Measurements from ENCODE around the gene CAMTA1. TPM values are rescaled to one million over a fixed set of nuclear protein-coding genes. Genes with fewer than 3 reads are reported as not detected.

CAMTA1 gene
- total and polyA plus RNA-seq, 9 of the 15 experiments (the other 6 are each of a cell fraction or from before 2014, with no cell fraction given), result 43.9 to 161 (median 65.9) TPM

GRCh38 chr1:7608628-7609305 lies 823.5 kb downstream of the CAMTA1 start:
- ChIA-PET CTCF (ENCODE audit: low intra/inter-chr PET ratio) (no interaction called here), POLR2A (interaction anchor here (0.5 to 0.9 kb wide), 3 partner anchors 27 to 316 kb away, joined by 3 read pairs; no protein-coding TSS in a partner anchor)
- intact Hi-C loops (cut with micrococcal nuclease), result no loop called here
- in situ Hi-C loops (cut with MboI), result no loop called here
- Histone ChIP-seq H3K4me2 (ENCODE audit: insufficient read depth, low read length) (no peak overlapping the region), H3K9me1 (ENCODE audit: control insufficient read depth, insufficient read depth, low read length) (no peaks in the 10 kb centered on the region), H3K9me3 (replicated peaks; ENCODE audit: control insufficient read depth, insufficient read depth, low read depth, low read length) (no peaks in the 10 kb centered on the region), H3K79me2 (ENCODE audit: control insufficient read depth, insufficient read depth, low read length) (no peaks in the 10 kb centered on the region), H3K27me3 (ENCODE audit: control insufficient read depth in 2 of 2, insufficient read depth in 2 of 2, low read length in 2 of 2) (no peaks in the 10 kb centered on the region; a peak in 3 of 5 replicates), H3K9ac (ENCODE audit: insufficient read depth in 1 of 2, low read depth in 2 of 2, low read length in 2 of 2) (peak overlapping the region in 1 of 2 experiments; percentile 72; a peak in 2 of 4 replicates), H3K4me3 (no peak overlapping the region), H3K4me1 (replicated peaks in 1 of 2; ENCODE audit: control insufficient read depth in 2 of 2, insufficient read depth in 2 of 2, low read length in 2 of 2) (peaks cover 6 to 8% of the 10 kb centered on the region in 2 experiments), H3K36me3 (ENCODE audit: control insufficient read depth, insufficient read depth, low read length) (no peaks in the 10 kb centered on the region), H4K20me1 (replicated peaks; ENCODE audit: control insufficient read depth, insufficient read depth, low read length) (no peaks in the 10 kb centered on the region), H3K27ac (ENCODE audit: extremely low read depth, low read depth, low read length) (no peak overlapping the region), H2AFZ (ENCODE audit: low read depth, low read length) (no peak overlapping the region; the same call in 1 of the 2 replicates)
- ATAC-seq (peak; percentile 77), FAIRE-seq (peak; percentile 26), DNase-seq (ENCODE audit: extremely low read depth in 1 of 4, low spot score in 3 of 4) (peak; percentile 48 to 65 (median 59))
- WGBS (ENCODE audit: insufficient coverage, low coverage, missing lambda C conversion rate), result 10% methylated on average over 10 of the region's 10 CpGs
- TF ChIP-seq, protein P1, sequence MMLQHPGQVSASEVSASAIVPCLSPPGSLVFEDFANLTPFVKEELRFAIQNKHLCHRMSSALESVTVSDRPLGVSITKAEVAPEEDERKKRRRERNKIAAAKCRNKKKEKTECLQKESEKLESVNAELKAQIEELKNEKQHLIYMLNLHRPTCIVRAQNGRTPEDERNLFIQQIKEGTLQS (IDR thresholded peaks at IDR 0.05), result peak; percentile 34; the same call in 1 of the 2 replicates
- TF ChIP-seq, protein P1 (CRISPR knock-in tag; conservative IDR thresholded peaks at IDR 0.05), result no peak
- TF ChIP-seq GABPA (tag; conservative IDR thresholded peaks at IDR 0.05; ENCODE audit: low read depth) (peak; percentile 23; the same call in 1 of the 2 replicates), JUND (IDR thresholded peaks at IDR 0.05; ENCODE audit: borderline replicate concordance, low read depth, low read length) (peak; percentile 72), JUND (tag; IDR thresholded peaks at IDR 0.05; ENCODE audit: borderline replicate concordance, low read depth, low read length) (no peak; the same call in 2 of the 3 replicates), MBD2 (IDR thresholded peaks at IDR 0.05; ENCODE audit: borderline replicate concordance, low read depth) (no peak), SMAD4 (CRISPR knock-in tag; conservative IDR thresholded peaks at IDR 0.05) (peak; percentile 35), NFE2 (IDR thresholded peaks at IDR 0.05; ENCODE audit: low read depth) (peak; percentile 72), EGR1 (conservative IDR thresholded peaks at IDR 0.05) (peak; percentile 58), VEZF1 (CRISPR knock-in tag; IDR thresholded peaks at IDR 0.05) (peak; percentile 49), ZNF3 (CRISPR knock-in tag; IDR thresholded peaks at IDR 0.05) (no peak), ZBTB7A (IDR thresholded peaks at IDR 0.05; ENCODE audit: borderline replicate concordance, control insufficient read depth, low read depth, low read length) (peak; percentile 64; the same call in 1 of the 2 replicates), ARID1B (IDR thresholded peaks at IDR 0.05) (0 out of 2 replicates have a peak, but pooled peaks have one; percentile 19), MAZ (CRISPR knock-in tag; conservative IDR thresholded peaks at IDR 0.05 in 1 of 2, IDR thresholded peaks at IDR 0.05 in 1 of 2) (peak in 1 of 2 experiments; percentile 14; a peak in 1 of 4 replicates), RBFOX2 (IDR thresholded peaks at IDR 0.05; ENCODE audit: low read depth, low read length) (0 out of 2 replicates have a peak, but pooled peaks have one; percentile 21), L3MBTL2 (IDR thresholded peaks at IDR 0.05) (peak; percentile 67; the same call in 1 of the 2 replicates), MEIS2 (IDR thresholded peaks at IDR 0.05; ENCODE audit: partially characterized antibody) (peak; percentile 1), ZNF175 (CRISPR knock-in tag; IDR thresholded peaks at IDR 0.05; ENCODE audit: low read depth) (no peak), FOSL1 (tag; conservative IDR thresholded peaks at IDR 0.05) (0 out of 2 replicates have a peak, but pooled peaks have one; percentile 26), TAL1 (IDR thresholded peaks at IDR 0.05) (no peak)
- no TSS peak for BruUV-seq (replicated peaks)
